ENCODE measurements around the gene ST8SIA1. TPM values are rescaled to one million over a fixed set of nuclear protein-coding genes. Genes with fewer than 3 reads are reported as not detected.

ST8SIA1 gene
- total RNA-seq, 1 experiment from 2014 or later, result 1.5 TPM

DNA sequence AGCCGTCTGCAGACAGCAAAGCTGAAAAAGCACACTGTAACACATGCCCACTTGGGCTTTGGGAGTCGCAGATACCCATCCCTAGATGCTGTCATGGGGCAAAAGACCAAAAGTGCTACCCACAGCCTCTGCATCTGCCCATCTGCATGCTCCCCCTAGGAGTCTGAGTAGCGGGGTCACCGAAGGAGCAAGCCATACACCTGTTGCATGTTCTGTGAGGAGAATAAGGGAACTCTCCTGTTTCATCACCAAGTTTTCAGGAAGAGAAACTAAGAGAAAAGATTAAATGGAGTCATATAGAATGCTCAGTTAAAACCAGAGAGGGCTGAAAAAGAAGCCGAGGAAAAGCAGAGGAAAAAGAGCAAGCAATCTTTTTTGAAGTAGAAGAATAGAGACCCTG lies 13.7 kb upstream of the ST8SIA1 start:
- no peak for DNase-seq
- H3K4me3 ChIP-seq (ENCODE audit: insufficient read depth, low read depth, low read length), result no peak overlapping the region
- no peaks in the 10 kb centered on the region for H3K27me3 ChIP-seq (ENCODE audit: control insufficient read depth, insufficient read depth, low read length)
- H3K36me3 ChIP-seq (replicated peaks; ENCODE audit: control insufficient read depth, insufficient read depth, low read length), result no peaks in the 10 kb centered on the region

DNA sequence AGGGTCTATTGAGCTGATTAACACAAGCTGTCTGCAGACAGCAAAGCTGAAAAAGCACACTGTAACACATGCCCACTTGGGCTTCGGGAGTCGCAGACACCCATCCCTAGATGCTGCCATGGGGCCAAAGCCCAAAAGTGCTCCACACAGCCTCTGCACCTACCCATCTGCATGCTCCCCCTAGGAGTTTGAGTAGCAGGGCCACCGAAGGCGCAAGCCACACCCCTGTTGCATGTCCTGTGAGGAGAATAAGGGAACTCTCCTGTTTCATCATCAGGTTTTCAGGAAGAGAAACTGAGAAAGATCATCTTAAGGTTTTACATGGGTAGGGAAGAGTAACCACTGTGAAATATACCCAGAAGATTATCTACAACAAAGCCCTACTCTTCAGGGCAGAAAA lies 5.6 kb upstream of the ST8SIA1 start:
- no peak for DNase-seq
- Histone ChIP-seq H3K27me3 (ENCODE audit: control insufficient read depth, insufficient read depth, low read length) (no peaks in the 10 kb centered on the region; the same call in 1 of the 2 replicates), H3K36me3 (replicated peaks; ENCODE audit: control insufficient read depth, insufficient read depth, low read length) (no peaks in the 10 kb centered on the region), H3K4me3 (ENCODE audit: insufficient read depth, low read depth, low read length) (no peak overlapping the region)

DNA sequence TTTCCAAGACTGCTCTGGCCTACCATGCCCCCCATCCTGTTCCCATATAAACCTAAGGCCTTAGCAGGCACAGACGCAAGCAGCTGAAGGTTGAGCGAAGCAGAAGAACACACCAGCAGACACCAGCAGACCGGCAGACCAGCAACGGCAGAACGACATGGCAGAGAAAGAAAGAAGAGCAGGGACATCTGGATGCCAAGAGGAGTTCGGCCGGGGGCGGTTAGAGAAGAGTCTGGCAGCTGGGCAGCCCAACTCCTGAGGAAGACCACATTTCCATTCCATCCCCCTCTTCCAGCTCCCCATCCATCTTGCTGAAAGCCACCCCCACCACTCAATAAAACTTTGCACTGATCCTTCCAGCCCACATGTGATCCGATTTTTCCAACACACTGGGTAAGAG lies 5.2 kb upstream of the ST8SIA1 start:
- no peaks in the 10 kb centered on the region for H3K36me3 ChIP-seq (replicated peaks; ENCODE audit: control insufficient read depth, insufficient read depth, low read length)
- H3K27me3 ChIP-seq (ENCODE audit: control insufficient read depth, insufficient read depth, low read length), result peaks cover 4% of the 10 kb centered on the region; the same call in 1 of the 2 replicates
- DNase-seq, result no peak
- no peak overlapping the region for H3K4me3 ChIP-seq (ENCODE audit: insufficient read depth, low read depth, low read length)

DNA sequence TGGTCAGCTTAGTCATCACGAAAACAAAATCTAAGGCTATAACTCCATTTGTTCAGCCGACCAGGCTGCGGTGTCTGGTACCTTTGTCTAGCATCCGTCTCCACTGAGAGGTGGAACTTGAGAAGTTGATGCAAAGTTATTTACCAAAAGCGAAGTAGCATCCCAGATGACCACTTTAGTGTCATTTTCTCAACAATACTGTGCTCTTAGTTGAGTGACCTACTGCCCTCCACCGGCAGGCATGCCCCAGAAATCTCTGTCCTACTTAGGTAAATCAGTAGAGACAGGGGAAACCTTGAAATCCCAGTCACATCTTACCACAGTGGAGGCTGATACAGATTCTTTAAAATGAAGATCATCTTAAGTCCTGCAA lies 1.3 kb upstream of the ST8SIA1 start:
- H3K27me3 ChIP-seq (ENCODE audit: control insufficient read depth, insufficient read depth, low read length), result peaks cover 31% of the 10 kb centered on the region
- H3K4me3 ChIP-seq (ENCODE audit: insufficient read depth, low read depth, low read length), result peak overlapping the region; percentile 64; the same call in 1 of the 2 replicates
- DNase-seq, result peak; percentile 59

GRCh38 chr12:22333713-22334409 lies 646 bp downstream of the ST8SIA1 start:
- peak; percentile 47 for DNase-seq
- H3K27me3 ChIP-seq (ENCODE audit: control insufficient read depth, insufficient read depth, low read length), result peaks cover 31% of the 10 kb centered on the region
- no peaks in the 10 kb centered on the region for H3K36me3 ChIP-seq (replicated peaks; ENCODE audit: control insufficient read depth, insufficient read depth, low read length)
- peak overlapping the region; percentile 64 for H3K4me3 ChIP-seq (ENCODE audit: insufficient read depth, low read depth, low read length)

More for the DNA sequence above, 1.3 kb upstream of the ST8SIA1 start:
- no peaks in the 10 kb centered on the region for H3K36me3 ChIP-seq (replicated peaks; ENCODE audit: control insufficient read depth, insufficient read depth, low read length)

DNA sequence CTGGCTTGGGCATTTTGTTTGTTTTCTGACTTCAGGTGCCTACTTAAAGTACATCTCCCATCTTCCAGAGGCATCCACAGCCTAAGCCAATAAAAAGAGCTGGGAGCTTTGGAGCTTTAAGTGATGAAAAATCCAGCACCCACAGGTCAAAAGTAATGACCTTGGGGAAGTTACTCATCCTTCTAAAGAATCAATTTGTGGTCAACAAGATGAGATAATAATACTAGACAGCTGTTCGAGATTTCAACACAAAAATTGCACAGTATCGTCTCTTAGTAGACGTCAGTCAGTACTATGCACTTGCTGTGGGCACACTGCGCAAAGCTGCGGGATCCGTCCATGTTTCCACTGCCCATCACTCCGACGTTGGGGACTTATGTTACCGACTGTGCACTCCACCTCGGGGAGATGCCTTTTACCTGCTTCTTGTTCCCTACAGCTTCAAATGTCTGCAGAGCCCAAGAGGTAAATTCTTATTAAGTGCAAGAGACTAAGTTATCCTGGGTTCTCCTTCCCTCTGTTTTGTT lies 1.3 kb downstream of the ST8SIA1 start:
- H3K36me3 ChIP-seq (replicated peaks; ENCODE audit: control insufficient read depth, insufficient read depth, low read length), result no peaks in the 10 kb centered on the region
- H3K4me3 ChIP-seq (ENCODE audit: insufficient read depth, low read depth, low read length), result peak overlapping the region; percentile 7; the same call in 1 of the 2 replicates
- no peak for DNase-seq
- H3K27me3 ChIP-seq (ENCODE audit: control insufficient read depth, insufficient read depth, low read length), result peaks cover 31% of the 10 kb centered on the region

DNA sequence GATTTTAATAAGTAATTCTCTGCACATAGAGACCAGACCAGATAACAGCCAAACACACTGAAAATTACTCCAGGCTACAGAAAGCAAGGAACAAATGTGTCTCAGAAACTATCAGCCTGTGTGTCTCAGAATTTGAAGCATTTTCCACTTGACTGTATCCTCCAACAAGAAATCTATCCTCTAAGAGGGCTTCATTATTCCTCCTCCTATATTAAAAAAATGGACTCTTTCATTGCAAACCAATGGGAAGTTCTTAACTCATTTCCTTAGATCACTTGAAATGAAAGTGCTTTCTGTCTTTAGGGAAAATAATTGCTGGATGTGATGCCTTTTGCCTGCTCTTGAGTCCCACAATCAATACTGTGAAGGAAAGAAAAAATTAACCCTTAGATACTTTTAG lies 2.3 kb downstream of the ST8SIA1 start:
- Histone ChIP-seq H3K4me3 (ENCODE audit: insufficient read depth, low read depth, low read length) (no peak overlapping the region), H3K27me3 (ENCODE audit: control insufficient read depth, insufficient read depth, low read length) (peaks cover 31% of the 10 kb centered on the region), H3K36me3 (replicated peaks; ENCODE audit: control insufficient read depth, insufficient read depth, low read length) (no peaks in the 10 kb centered on the region)
- no peak for DNase-seq

DNA sequence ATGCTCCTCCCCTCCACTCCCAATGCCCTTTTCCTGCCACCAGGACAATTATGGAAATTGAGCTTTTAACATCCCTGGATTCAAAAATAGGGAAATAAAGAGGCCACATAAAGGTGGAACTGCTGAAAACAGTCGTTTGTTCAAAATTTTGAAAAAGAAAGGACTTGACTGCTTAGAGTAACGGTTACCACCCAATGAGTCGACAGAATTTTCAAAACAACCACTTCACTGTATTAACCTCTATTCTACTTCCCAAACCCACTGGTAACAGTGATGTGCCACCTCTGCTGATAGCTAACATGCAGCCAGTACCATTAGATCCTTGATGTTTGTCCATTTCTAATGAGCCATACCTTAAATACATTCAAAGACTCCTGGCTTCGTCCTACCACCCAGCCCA lies 4.9 kb downstream of the ST8SIA1 start:
- no peaks in the 10 kb centered on the region for H3K36me3 ChIP-seq (replicated peaks; ENCODE audit: control insufficient read depth, insufficient read depth, low read length)

DNA sequence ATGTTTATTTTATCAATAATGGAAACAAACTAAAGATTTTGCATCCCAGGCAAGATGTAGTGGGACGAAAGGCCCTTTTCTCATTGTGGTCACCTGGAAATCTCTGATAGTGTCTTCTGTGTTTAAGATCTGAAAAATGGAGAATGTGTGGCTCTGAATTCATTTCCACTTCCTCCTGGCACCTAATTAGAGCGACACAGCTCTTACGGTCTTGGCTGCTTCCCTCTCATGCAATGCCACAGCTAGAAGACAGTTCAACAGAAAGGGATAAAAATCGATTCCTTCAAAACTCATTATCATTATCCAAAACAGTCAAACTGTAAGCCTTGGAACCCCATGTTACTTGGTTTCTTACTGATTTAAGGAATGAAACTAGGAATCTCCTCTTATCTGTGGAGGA lies 9.3 kb downstream of the ST8SIA1 start:
- H3K4me3 ChIP-seq (ENCODE audit: insufficient read depth, low read depth, low read length), result no peak overlapping the region
- no peak for DNase-seq
- no peaks in the 10 kb centered on the region; the same call in 1 of the 2 replicates for H3K27me3 ChIP-seq (ENCODE audit: control insufficient read depth, insufficient read depth, low read length)
- H3K36me3 ChIP-seq (replicated peaks; ENCODE audit: control insufficient read depth, insufficient read depth, low read length), result no peaks in the 10 kb centered on the region

More for the DNA sequence above, 4.9 kb downstream of the ST8SIA1 start:
- Histone ChIP-seq H3K27me3 (ENCODE audit: control insufficient read depth, insufficient read depth, low read length) (peaks cover 27% of the 10 kb centered on the region), H3K4me3 (ENCODE audit: insufficient read depth, low read depth, low read length) (no peak overlapping the region)
- DNase-seq, result no peak

DNA sequence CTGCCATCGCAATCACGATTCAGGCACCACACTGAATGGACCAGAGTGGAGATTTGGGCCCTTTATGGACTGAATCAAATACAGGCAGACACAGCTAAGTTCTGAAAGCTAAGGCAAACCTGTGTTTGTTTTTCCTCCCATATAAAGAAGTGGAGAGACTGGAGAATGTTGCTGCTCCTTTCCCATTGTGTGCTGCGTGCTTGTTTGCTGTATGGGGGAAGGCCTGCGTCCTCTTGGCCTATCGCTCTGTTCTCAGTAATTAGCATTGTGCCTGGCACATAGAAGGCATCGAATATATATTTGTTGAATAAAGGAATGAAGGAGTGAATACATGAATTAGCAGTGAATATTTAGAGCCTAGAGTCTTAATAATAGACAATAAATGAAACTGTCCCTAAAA lies 12.4 kb downstream of the ST8SIA1 start:
- no peak for DNase-seq

GRCh38 chr12:22321638-22322037 lies 12.9 kb downstream of the ST8SIA1 start:
- no peak overlapping the region for H3K4me3 ChIP-seq (ENCODE audit: insufficient read depth, low read depth, low read length)
- no peaks in the 10 kb centered on the region for H3K27me3 ChIP-seq (ENCODE audit: control insufficient read depth, insufficient read depth, low read length)
- H3K36me3 ChIP-seq (replicated peaks; ENCODE audit: control insufficient read depth, insufficient read depth, low read length), result no peaks in the 10 kb centered on the region
- DNase-seq, result no peak

More for the DNA sequence above, 12.4 kb downstream of the ST8SIA1 start:
- Histone ChIP-seq H3K27me3 (ENCODE audit: control insufficient read depth, insufficient read depth, low read length) (no peaks in the 10 kb centered on the region), H3K36me3 (replicated peaks; ENCODE audit: control insufficient read depth, insufficient read depth, low read length) (no peaks in the 10 kb centered on the region), H3K4me3 (ENCODE audit: insufficient read depth, low read depth, low read length) (no peak overlapping the region)

- no peak for DNase-seq
- Histone ChIP-seq H3K27me3 (ENCODE audit: control insufficient read depth, insufficient read depth, low read length) (no peaks in the 10 kb centered on the region), H3K36me3 (replicated peaks; ENCODE audit: control insufficient read depth, insufficient read depth, low read length) (no peaks in the 10 kb centered on the region), H3K4me3 (ENCODE audit: insufficient read depth, low read depth, low read length) (no peak overlapping the region)
Observed at GRCh38 chr12:22321018-22321605, 13.4 kb downstream of the ST8SIA1 start.

GRCh38 chr12:22318108-22318737 lies 16.3 kb downstream of the ST8SIA1 start:
- no peaks in the 10 kb centered on the region for H3K36me3 ChIP-seq (replicated peaks; ENCODE audit: control insufficient read depth, insufficient read depth, low read length)
- DNase-seq, result no peak
- H3K4me3 ChIP-seq (ENCODE audit: insufficient read depth, low read depth, low read length), result no peak overlapping the region
- no peaks in the 10 kb centered on the region for H3K27me3 ChIP-seq (ENCODE audit: control insufficient read depth, insufficient read depth, low read length)

GRCh38 chr12:22313963-22314330 lies 20.6 kb downstream of the ST8SIA1 start:
- H3K36me3 ChIP-seq (replicated peaks; ENCODE audit: control insufficient read depth, insufficient read depth, low read length), result no peaks in the 10 kb centered on the region
- no peak overlapping the region for H3K4me3 ChIP-seq (ENCODE audit: insufficient read depth, low read depth, low read length)

More at GRCh38 chr12:22313963-22314330, 20.6 kb downstream of the ST8SIA1 start:
- H3K27me3 ChIP-seq (ENCODE audit: control insufficient read depth, insufficient read depth, low read length), result no peaks in the 10 kb centered on the region
- no peak for DNase-seq
